Activated gamma-delta T cell treated with anti-CD3 and anti-CD28 coated beads, Interleukin-2, amount 50 U/mL, for 16 hours (primary cell): ENCODE results near the gene NEGR1.
"Not testable (repeated sequence)": the region's sequence is repeated elsewhere in the genome, so short reads cannot be mapped to it uniquely, and the experiment has no call there.

Source experiments
- DNase-seq: peaks from one replicate; pipeline ENCODE4 v3.0.0-alpha.2; 2020; ENCODE audit warnings: low read depth

Gene NEGR1

DNA sequence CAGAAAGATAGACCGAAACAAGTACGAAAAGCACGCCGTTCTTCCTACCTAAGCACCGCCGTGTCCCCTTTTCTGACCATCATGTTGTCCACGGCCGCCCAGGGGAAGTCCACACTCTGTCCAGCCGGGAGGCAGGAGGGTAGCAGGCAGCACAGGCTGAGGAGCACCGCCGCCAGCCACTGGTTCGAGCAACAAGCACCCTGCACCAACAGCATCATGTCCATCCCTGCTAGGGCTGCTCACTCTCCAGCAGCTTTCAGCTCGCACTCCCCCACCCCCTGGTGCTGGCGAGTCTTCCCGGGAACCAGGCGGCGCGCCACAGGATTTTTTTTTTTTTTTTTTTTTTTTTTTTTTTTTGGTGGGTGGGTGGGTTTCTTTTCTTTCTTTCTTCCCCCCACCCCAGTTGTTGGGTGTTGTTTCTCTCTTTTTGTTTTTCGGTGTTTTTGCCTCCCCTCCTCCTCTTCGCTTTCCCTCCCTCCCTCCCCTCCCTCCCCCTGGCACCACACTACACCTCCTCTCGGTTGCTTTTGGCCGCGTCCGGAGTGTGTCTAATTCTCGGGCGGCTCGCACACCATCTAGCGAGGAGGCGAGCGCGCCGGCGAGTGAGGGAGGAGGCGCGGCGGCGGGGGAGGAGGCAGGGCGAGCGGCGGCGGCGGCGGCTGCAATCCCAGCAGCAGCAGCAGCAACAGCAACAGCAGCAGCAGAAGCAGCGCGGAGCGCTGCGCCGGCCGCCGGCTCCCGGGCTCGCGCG is at the start of gene NEGR1:
TSS of gene NEGR1 (minus strand) at position 269 of the 751 bp plus-strand sequence.
- peak; percentile 38 for DNase-seq

DNA sequence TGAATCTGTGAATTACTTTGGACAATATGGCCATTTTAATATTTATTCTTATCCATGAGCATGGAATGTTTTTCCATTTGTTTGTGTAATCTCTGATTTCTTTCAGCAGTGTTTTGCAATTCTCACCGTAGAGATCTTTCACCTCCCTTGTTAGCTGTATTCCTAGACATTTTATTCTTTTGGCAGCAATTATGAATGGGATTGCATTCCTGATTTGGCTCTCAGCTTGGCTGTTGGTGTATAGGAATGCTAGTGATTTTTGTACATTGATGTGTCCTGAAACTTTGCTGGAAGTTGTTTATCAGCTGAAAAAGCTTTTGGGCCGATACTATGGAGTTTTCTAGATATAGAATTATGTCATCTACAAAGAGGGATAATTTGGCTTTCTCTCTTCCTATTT is 44.2 kb upstream of the NEGR1 start:
- DNase-seq, result no peak

DNA sequence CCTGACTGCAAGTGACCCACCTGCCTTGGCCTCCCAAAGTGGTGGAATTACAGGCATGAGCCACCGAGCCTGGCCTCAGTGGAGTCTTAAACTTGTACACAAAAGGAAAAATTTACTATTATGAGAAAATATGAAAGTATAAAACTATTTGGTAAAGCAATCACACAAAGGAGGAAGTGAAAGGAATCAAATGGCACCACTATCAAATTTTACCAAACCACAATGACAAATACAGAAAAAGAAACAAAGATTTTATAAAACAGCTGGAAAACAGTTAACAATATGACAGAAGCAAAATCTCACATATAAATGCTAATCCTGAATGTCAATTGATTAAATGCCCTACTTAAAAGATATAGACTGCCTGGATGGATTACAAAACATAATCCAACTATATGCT is 42.1 kb upstream of the NEGR1 start:
- no peak for DNase-seq

DNA sequence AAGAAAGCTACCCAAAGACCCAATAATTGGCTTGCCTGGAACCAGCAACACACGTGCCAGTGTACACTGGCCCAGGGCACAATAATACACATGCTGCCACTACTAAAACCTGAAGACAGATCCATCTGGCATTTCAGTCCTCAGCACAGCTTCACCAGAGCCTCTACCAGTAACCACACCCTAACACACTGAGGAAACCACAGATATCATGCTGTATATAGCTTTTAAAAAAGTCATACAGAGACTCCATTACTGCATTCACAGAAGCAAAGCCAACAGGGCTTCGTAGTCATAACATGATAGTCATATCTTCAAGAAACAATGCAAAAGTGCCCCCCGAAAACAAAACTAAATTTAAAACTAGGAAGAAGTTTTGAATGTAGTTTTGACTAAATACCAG is 40.6 kb upstream of the NEGR1 start:
- DNase-seq, result no peak

DNA sequence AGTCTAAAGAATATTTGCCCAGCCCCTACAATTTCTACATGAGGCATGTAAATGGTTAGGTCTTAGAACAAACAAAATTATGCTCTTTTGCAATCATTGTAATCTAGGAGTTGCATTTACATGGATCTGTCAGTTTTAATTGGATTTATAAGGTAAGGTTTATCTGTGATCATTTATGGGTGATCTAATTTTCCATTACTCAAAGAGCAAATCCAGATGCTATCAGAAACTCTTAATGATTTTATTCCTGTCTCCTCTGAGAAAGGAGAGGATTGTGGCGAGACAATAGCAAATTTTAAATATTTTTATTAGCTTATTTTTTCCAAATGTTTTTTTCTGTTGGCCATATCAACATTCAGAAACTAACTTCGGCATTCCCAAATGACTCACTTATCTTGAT is 14.2 kb upstream of the NEGR1 start:
- no peak for DNase-seq

DNA sequence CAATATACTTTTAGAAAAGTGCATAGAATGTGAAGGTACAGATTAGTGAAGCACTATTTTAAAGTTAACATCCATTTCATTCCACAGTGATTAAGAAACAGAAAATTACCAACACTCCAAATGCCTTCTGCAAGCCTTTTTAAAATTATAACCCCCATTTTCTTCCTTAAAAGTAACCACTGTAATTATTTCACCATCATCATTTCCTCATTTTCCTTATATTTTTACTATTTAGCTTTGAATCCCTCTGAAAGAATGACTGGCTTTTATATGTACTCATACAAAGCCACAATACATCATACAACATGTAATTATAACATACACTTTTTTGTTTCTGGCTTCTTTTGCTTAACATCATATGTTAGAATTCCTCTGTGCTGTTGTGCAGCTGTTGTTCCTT is 6.5 kb upstream of the NEGR1 start:
- DNase-seq, result no peak

DNA sequence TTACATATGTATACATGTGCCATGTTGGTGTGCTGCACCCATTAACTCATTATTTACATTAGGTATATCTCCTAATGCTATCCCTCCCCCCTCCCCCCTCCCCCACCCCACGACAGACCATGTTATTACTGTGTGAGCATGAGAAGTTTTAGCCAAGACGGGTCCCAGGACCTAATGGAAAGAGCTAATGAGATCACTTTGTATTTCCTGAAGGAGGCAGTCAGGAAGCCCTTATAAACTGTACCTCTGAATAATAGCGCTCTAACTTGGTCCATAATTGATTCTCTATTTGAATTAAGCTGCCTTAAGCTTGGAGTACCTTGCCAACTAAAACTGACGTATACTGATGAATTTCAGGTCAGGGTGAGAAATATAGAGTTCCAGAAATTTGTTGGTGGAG is 4.1 kb upstream of the NEGR1 start:
- DNase-seq, result no peak

DNA sequence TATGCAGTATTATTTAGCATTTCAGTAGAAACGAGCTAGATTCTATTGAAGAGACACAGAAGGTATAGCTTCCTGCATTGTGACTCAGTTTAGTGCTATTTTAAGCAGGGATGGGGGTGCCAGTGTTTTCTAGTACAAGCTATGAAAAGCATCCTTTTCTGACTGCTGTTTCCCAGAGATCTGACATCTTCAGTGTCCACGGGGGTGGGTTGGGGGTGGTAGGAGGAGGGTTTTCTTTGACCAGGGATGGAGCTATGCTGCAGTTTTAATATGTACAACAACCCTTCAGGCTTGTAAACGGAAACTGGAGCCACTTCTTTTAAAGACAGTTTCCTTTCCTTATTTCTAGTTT is 2.7 kb upstream of the NEGR1 start:
- no peak for DNase-seq

DNA sequence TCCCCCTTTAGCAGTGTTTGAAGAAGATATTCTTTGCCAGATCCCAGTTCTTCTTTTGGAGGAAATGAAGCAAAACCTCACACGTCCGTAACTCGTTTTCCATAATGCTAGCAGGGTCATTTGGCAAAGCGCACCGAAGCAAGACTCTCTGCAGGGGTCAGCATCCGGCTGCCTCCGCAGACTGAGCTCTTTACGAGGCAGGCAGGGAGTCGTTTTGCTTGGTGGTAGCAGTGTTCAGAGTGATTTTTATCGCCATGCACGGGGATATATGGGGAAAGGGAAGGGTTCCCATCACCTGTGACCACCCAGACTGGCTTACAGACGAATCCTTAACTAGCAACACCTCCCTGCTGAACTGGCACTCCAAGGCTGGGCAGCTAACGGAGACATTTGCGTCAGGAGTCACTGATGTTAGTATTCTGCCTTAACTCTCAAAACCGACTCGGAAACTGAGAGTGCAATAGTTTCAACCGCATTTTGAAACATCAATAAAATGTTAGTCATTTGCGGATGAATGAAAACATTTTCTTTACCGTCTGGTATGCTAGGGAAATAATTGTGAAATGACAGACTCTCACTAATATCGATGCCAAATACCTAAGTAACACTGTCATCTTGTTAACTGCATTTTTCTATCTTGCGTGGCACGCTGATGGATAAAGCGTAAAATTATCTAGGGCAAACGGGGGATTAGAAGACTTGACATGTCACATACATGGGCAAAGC is 2.2 kb upstream of the NEGR1 start:
- DNase-seq, result no peak

DNA sequence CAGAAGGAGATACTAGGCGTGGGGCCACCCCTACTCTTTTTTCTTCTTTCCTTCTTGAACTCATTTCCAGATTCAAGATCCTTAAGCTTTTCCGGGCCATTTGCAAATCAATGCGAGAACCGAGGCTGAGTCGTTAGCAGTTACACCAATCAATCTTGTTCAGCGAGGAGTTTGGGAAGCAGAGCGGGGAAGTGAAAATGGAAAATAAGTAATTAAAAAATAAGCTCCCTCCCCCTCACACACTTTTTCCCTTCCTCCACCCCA is 1.7 kb upstream of the NEGR1 start:
- DNase-seq, result no peak

DNA sequence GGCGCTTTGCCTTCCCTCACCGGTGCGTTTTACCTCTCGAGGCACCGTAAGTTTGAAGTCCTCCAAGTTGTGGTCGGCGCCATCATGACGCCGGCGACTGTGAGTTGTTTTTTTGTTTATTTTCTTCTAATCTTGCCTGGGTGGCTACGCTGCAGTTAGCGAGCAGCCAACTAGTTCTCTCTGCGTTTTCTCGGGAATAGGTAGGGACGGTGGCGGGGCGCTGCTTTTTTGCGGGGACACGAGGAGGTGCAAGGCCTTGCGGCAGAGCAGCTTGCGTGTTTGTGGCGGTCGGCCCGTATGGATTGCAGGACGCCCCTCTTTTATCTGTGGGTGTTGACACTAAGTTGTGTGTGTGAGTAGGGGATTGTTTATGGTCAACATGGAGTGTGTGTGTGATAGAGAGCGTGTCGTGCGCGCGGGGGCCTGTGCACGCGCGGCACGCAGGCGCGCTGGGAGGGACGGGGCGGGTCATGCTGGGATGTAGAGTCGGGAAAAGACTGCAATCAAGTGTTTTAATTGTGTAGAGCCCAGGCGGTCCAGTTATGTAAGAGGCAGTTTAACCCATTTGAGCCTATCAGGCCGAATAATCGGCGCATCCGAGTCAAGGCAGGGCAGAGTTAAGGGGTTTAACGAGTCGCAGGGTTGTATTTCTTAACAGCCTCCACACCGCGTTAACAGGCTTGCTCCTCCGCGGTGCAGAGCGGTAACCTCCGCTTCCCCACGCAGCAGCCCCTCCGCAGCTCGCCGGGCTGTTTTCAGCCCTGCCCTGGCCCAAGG is 1.2 kb upstream of the NEGR1 start:
- no peak for DNase-seq

DNA sequence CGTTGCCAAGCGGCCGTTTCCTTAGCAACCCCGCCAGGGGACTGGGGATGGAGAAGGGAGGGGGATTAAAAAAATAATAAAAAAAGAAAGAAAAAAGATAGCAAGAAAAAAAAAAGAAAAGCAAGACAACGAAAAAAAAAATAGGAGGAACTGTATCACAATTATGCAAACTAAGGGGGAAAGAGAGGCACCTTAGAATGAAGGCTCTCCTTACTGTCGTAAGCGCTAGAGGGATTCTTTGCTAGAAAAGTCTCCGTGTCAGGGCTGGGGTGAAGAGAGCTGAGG is 625 bp upstream of the NEGR1 start:
- no peak for DNase-seq

DNA sequence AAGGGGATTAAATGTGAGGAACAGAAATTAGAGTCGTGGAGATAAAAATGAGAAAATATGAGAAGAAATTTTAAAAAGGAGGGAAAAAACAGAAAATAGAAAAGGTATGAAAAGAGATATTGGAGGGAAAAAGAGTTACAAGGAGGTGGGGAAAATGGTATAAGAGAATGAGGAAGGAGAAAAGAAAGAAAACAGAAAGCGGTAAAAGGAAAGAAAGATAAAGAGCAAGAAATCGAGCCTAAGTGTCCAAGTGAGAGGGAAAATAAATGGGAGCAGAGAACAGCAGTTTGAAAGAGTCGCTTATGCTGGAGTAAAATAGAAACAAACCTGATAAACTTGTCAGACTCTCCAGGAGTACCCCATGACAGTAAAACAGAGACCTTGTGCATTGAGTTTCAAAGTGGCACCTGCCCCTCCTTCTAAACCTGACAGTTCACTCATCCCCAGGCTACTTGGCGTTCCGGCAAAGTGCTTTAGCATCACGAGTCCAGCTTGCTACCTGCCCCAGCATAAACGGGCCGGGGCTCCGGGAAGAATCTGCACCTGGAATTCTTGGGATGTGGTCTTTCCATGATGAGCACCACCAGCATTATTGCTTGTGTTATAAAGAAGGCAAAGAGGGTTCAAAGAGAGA is 585 bp downstream of the NEGR1 start:
- DNase-seq, result no peak

DNA sequence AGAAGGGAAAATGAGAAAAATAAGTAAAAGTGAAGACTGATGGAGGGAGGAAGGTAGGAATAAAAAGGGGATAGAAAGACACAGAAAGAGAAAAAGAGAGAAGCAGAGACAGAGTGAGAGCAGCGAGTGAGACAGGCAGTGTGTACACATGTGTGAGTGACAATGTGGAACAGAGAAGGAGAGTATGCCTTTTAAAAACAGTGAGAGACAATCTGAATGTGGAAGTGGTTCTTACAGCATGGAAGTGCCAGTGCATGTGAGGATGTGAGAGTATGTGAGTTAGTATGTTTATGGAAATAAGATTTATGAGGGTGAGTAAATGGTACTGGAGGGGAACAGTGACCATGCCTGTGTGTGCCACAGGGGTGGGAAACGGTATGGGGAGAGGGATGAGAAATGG is 1.2 kb downstream of the NEGR1 start:
- no peak for DNase-seq

DNA sequence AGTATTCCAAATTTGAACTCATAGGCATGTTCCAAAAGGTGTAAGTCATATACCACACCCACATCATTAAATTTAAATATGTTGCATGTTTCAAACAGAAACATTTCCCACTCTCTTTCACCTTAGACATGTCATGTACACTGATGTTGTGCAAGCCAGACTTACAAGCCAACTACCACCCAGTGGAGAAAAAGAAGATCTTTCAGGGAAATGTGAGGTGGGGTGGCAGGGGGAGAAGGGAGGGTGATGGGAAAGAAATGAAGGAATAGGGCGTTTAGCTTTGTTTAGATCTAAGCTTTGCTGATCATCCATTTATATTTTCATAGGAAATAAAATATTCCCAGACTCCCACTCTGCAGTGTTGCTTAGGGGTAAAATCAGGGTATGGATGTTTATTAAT is 1.6 kb downstream of the NEGR1 start:
- DNase-seq, result no peak

DNA sequence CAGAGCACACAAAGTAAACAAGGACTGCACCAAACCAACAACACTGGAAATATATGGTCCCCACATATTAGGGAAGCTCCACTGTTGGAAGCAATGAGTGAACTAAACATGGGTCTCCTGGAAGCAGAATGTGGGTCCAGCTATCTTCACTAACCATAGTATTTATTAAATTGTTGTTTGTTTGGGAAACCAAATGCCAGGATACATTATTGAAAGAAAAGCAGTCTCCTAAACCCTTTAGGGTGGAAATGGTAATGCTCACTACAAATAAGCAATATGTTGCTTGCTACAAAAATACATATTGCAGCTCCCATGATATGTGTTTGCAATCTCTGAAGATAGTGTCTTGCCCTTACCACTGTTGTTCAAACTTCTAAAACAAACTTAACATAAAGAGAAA is 2.2 kb downstream of the NEGR1 start:
- DNase-seq, result no peak

DNA sequence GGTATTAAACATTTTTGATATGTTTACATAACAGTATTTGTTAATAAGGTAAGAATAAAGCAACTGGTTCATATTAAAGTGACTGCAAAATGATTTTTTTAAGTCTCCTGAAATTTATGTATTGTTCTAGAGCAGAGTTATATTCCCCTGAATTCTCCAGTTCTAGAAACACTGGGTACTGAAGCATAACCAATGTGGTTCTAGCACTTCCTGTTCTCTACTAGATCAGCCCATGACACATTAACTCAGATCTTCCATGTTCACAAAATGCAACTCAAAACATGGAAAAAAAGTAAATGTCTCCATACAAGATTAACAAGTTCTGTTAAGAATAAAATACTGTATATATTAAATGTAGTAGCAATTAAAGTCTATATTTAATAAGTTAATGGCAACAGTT is 3.9 kb downstream of the NEGR1 start:
- DNase-seq, result no peak

DNA sequence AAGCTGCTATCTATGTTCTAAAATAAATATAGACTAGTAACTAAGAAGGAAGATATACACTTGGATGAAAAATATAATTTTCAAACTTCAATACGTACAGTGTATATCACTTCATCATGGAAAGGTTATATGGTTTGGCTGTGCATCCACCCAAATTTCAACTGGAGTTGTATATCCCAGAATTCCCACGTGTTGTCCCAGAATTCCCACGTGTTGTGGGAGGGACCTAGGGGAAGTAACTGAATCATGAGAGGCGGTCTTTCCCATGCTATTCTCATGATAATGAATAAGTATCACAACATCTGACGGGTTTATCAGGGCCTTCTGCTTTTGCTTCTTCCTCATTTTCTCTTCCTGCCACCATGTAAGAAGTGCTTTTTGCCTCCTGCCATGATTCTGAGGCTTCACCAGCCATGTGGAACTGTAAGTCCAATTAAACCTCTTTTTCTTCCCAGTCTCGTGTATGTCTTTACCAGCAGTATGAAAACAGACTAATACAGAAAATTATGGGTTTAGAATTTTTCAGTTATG is 10.7 kb downstream of the NEGR1 start:
- DNase-seq, result no peak

DNA sequence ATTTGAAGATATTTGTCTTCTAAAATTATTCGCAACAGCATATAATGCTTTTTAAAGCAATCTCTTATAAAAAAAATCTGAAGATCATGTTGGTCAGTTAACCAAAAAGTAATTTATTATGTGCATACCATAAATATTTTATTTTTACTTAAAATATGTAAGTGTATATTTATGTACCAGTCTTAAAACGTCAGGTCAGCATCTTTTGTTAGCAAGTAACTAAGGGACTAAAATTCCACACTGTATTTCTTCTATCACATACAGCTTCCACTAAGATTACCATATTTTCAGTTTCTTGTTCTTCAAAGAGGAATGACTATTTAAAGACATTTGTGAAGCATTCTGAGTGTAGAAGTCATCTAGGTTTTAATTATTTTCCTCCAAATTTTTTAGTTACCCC is 19.6 kb downstream of the NEGR1 start:
- no peak for DNase-seq

DNA sequence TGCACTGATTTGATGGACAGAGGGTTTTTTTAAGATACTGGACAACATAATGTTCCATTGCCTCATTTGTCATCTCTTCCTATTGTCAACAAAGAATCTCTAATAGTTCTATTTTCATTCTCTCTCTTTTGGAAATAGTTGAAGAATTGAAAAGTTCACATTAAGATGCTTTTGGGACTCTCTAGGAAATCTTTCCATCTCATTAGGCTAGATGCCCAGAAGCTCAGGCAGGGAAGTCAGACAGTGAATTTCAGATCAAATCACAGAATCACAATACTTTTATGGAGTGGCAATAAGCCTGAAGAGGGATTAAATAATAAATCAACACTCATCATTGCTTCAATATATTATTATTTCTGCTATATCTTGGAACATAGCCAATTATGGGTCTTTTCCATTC is 29.2 kb downstream of the NEGR1 start:
- no peak for DNase-seq

DNA sequence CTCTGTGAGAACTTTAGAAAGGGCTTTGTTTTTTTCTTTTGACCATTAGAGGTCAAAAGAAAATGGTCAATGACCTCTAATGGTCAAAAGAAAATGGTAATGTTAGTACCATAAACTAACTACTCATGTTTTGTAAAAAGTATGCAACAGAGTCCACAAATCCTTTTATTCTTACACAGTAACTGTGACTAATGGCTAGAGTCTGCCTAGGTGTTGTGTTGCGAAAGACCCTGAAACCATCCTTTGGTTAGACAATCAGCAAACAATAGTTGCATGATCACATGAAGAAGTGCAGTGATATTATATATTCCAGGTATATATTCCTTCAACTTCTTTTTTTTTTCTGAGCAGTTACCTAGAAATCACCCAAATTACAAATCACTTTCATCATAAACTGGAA is 40.9 kb downstream of the NEGR1 start:
- DNase-seq, result no peak

DNA sequence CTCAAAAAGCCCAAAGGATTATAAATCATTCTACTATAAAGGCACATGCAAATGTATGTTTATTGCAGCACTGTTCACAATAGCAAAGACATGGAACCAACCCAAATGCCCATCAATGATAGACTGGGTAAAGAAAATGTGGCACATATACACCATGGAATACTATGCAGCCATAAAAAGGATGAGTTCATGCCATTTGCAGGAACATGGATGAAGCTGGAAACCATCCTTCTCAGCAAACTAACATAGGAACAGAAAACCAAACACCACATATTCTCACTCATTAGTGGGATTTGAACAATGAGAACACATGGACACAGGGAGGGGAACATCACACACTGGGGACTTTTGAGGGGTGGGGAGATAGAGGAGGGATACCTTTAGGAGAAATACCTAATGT is 46.4 kb downstream of the NEGR1 start:
- not testable (repeated sequence) for DNase-seq

DNA sequence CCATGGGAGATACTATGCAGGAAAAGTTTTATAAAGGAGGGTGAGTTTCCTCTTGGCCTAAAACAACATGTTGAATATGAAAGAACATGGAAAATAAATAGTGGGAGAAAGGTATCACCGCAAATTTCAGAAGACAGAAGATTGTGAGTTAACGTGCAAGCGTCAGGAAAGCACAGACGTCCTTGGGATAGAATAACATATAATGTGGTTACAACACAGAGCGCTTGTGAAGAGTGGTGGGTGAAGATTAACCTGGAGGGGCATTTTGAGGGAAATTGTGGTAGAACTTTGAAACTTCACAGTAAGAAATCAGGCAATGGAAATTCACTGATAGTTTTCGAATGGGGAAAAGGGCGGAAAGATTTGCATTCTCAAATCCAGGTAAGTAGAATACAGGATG is 47.3 kb downstream of the NEGR1 start:
- DNase-seq, result no peak
